Stimulated activated CD8-positive, alpha-beta memory T cell treated with anti-CD3 and anti-CD28 coated beads, Interleukin-12 subunit alpha, Interleukin-12 subunit beta, amount 100 ng/mL, for 1 hour (primary cell): ENCODE data around the gene PTDSS2.
"Not testable (repeated sequence)": the region's sequence is repeated elsewhere in the genome, so short reads cannot be mapped to it uniquely, and the experiment has no call there.

Experiments used
- DNase-seq: peaks from one replicate; pipeline ENCODE4 v3.0.0-alpha.2; 2020; ENCODE audit warnings: low read depth

The PTDSS2 gene

DNA sequence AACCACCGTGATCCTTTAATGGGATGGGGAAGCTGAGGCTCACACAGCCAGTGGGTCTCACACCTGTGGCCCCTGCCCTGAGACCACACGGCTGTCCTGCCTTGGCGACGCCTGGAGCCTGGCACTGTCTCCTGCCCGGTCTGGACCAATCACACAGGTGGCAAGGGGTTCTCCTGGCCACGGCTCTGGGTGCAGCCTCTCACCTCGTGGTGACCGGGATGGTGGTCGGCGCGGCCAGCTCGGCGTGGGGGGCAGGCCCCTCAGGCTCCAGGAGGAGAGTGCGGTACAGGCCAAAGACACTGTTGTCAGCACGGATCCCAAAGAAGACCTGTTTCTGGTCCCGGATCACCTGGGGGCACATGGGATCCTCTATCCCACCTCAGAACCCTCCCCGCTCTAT is 17.0 kb upstream of the PTDSS2 start:
- DNase-seq: no peak

DNA sequence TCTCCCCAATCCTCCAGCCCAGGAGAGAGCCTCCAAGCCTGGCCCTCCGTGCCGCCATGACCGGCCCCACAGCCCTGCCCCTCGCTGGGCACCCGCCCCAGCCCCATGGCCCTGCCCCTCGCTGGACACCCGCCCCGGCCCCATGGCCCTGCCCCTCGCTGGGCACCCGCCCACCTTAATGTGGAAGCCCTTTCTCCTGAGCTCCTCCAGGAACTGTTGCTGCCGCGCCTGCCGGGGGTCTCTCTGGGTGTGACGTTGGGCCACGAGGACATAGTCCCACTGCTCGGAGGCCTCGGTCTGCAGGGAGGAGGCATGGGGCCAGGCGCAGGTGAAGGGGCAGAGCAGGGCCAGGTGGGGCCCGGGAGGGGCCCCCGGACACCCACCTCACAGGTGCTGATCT is 16.4 kb upstream of the PTDSS2 start:
- no peak for DNase-seq

DNA sequence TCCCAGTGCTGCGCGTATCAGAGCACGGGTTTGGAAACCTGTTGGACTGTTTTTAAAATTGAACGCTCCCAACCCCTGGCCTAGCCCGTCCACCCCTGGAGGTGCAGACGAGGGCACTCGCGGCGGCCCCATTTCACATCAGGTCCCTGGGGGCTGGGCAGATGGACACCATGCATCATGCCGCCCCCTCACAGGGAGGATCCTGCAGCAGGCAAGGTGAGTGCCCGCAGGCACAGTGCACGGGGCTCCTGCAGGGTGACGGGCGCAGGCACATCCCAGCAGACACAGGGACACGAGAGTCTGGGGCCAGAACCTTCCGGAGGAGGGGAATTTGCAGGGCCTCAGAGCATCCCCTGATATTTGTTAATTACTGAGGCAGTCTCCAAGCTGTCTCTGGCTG is 15.6 kb upstream of the PTDSS2 start:
- DNase-seq: no peak

DNA sequence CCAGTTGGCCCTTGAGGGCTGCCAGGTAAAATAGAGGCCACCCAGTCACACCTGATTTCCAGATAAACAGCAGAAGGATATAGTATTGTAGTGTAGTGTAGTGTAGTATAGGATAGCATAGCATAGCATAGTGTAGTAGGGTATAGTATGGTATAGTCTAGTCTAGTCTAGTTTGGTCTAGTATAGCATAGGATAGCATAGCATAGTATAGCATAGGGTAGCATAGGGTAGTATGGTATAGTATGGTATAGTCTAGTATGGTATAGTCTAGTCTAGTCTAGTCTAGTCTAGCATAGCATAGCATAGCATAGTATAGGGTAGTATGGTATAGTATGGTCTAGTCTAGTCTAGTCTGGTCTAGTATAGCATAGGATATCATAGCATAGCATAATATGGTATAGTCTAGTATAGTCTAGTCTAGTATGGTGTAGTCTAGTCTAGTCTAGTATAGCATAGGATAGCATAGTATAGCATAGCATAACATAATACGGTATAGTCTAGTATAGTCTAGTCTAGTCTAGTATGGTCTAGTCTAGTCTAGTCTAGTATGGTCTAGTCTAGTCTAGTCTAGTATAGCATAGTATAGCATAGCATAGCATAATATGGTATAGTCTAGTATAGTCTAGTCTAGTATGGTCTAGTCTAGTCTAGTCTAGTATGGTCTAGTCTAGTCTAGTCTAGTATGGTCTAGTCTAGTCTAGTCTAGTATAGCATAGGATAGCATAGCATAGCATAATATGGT is 14.9 kb upstream of the PTDSS2 start:
- not testable (repeated sequence) for DNase-seq

DNA sequence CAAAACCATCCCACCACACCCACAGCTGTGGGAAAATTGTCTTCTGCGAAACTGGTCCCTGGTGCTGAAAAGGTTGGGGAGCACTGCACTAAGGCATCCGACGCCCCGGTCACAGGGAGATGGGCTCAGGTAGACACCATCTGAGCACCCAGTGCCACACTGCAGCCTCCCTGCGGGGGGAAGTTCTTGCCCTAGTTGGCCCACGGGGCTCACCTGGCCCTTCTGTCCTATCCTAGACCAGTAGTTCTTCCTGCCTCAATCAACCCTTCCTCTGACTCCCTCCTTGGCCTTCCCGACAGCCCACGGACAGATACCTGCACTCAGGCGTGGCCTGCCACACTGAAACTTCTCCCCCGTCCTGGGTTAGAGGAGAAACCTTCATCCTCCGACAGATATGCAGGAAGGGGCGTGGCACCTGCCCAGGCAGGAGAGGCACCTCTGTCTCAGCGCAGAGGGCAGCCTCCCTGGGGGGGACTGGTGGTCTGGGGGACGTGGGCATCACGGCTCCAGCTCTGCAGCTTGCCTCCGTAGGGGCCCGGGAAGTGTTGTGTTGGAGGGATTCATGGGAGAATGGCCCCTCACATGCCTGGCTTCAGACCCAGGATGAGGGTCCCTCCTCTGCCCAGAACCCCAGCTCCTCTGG is 12.7 kb upstream of the PTDSS2 start:
- no peak for DNase-seq

DNA sequence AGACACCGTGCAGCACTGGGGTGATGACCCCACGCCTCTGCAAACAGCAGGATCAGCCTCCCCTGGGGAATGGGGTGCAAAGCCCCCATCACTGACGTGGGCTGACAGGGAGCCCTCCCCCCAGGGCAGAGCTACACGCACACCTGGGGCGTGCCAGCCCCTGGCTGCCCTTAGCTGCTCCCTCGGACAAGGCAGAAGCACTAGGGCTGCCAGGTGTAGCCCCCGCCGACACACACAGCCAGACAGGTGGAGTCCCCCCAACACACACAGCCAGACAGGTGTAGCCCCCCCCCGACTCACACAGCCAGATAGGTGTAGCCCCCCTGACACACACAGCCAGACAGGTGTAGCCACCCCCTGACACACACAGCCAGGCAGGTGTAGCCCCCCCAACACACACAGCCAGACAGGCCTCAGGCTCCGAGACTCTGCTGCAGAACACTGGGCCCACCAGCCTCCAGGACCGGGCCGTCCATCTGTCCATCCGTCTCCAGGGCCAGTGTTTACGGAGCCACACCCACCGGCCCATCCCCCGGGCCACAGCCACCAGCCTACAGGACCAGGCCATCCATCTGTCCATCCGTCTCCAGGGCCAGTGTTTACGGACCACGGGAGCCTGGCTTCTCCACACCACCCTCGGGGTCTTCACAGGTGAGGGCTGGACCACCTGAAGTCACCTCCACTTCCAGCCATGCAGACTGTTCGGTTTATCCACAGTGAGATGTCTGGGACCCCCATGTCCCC is 11.8 kb upstream of the PTDSS2 start:
- DNase-seq: no peak

DNA sequence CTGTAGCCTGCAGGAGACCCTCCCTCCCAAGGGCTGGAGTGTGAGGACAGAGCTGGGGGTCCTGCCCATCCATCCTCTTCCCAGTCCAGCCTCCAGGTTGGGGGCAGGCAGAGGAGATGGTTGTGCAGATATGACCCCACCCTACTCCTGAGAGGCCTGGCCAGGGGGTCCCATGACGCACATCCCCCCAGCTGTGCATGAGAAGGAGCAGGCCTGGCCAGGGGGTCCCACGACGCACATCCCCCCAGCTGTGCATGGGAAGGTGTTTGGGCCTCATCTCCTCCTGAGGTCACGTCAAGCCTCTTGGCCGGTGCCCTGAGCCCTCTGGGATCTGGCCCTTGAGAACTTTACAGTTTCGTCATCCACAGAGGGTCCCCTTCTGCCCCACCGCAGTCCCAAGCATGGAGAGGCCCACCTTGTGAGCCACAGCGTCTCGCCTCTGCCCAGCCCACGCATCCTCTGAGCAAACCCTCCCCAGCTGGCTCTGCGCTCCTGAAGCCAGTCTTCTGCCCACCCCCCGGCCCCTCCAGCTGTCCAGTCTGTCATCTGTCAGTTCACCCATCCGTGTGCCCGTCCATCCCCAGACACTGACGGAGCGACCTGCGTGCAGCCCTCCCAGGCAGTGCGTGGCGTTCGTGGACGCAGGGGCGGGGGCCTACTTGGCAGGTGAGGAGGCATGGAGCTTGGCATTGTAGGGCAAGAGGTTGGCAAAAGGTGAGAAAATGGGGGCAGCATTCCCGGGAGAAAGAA is 10.6 kb upstream of the PTDSS2 start:
- no peak for DNase-seq

DNA sequence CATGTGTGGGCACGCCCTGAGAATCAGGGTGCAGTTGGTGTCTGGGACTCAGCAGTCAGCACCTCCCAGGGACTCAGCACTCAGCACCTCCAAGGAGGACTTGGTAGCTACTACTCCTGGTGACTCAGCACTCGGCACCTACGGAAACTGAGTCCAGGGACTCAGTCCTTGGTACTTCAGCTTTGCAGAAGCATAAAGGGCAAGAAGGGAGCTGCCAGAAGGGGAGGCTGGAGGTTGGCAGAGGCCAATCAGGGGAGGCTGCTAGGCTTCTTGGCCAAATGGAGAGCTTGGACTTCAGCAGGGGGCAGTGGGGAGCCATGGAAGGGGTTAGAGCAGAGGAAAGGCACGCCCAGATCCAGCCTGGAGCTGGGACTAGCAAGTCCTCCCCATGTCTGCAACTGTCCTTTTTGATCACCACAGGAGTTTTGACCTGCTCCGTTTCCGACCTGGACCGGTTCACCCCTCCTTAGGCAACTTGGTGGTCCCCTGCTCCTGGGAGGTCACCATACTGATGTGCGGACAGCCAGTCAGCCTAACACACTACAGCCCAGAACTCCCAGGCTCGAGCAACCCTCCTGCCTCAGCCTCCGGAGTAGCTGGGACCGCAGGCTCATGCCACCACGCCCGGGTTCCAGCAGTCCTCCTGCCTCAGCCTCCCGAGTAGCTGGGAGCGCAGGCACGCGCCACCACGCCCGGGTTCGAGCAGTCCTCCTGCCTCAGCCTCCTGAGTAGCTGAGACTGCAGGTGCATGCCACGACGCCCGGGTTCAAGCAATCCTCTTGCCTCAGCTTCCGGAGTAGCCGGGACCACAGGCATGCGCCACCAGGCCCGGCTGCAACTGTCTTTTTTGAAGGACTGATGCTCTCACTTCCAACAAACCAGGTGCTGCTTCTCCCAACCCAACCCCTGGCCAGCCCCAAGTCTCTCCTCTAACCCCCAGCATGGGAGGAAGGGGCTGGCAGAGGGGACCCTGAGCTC is 9.7 kb upstream of the PTDSS2 start:
- no peak for DNase-seq

DNA sequence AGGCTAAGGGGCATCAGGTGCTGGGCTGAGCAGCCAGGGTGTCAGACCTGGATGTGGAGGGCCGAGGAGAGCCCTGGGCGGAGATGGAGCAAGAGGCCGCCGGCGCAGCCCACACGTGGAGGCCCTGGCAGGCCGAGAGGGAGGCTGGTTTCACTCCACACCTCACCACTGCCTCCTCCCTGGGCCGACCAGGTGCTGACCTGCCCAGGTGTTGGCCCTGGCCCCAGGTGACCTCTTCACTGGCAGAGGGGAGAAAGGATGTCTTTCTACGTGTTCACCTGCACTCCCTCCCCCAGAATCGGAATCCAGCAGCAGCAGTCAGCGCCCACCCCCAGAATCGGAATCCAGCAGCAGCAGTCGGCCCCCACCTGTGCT is 9.0 kb upstream of the PTDSS2 start:
- no peak for DNase-seq

DNA sequence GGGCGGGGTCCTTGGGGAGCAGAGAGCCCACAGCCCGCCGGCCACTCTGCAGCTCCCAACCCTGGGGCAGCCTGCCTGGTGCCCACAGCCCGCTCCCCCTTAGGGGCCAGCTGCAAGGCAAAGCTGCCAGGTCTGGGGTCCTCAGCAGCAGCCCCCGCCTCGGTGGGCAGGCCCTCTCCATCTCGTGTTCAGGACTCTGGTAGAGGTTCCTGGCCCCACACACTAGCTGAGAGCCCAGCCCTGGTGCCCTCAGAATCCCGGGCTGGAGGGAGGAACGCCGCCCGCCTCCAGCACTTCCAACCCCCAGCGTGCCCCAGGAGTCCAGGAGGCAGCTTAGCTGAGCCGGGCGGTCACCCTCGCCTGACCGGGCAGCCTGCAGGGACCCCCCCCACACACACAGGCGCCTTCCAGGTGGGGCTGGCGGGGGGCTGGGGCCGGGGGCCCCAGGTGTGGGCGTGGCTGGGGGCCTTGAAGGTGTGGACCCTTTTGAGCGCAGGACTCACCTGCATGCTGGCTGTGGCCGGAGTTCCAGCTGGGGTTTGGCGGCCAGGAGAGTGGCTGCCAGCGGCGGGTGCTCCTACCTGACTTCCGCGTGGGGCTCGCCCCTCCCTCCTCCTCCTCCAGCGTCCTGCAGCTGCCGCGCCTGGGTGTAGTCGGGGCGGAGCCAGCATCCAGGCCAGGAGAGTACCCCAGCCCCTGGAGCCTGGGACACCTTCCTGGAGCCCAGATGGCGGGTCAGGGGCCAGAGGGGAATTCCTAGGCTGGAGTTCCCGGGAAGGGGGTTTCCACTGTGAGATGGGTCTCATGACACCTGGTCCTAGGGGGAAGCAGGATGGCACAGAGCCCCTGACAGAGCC is 8.4 kb upstream of the PTDSS2 start, which contains the start of gene ANO9:
Gene ANO9 (minus strand): TSS at position 594 of the 857 bp plus-strand sequence. CDS start 85 bp downstream, at position 509.
- DNase-seq: peak; percentile 37

DNA sequence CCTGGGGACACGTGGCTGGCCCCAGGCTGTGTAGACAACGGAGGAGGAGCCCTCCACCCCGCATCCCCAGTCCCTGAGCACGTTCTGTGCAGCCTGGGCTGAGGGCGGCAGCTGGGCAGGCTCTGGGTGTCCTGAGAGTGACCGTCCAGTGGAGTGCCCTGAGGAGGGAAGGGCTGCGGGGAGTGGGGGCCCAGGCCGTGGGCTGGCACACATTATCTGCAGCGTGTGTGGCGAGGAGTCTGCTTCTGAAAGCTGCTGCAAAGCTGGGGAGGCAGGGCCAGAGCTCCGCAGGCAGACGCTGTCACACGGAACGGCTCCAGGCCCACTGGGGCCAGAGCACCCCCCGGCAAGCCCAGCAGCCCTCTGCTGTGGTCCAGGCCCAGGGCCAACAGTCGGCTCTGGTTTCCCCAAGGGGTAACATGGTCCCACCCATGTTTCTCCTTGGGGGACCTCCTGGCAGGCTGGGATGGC is 7.4 kb upstream of the PTDSS2 start:
- no peak for DNase-seq

DNA sequence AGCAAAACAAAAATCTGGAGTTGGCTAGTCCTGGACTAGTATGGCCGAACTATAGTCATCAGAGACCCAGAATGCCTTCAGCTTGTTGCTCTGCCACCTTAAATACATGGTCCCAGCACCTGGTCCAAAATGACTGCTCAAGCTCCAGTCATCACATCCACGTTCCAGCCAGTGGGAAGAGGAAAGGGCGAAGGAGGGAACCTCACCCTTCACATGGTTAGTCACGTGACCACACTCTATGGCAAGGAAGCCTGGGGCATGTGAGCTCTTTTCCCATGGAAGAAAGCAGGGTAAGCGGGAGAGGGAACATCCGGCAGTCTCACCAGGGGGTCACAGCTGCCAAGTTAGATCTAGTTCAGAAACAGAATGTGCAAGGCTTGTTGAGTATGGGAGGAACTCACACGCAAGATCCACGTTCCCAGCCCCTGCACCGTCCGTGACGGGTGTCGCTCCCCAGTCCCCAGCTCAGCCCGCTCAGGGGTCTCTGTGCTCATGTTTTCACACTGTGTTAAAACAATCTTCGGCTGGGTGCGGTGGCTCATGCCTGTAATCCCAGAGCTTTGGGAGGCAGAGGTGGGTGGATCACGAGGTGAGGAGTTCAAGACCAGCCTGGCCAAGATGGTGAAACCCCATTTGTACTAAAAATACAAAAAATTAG is 6.4 kb upstream of the PTDSS2 start:
- DNase-seq: no peak

DNA sequence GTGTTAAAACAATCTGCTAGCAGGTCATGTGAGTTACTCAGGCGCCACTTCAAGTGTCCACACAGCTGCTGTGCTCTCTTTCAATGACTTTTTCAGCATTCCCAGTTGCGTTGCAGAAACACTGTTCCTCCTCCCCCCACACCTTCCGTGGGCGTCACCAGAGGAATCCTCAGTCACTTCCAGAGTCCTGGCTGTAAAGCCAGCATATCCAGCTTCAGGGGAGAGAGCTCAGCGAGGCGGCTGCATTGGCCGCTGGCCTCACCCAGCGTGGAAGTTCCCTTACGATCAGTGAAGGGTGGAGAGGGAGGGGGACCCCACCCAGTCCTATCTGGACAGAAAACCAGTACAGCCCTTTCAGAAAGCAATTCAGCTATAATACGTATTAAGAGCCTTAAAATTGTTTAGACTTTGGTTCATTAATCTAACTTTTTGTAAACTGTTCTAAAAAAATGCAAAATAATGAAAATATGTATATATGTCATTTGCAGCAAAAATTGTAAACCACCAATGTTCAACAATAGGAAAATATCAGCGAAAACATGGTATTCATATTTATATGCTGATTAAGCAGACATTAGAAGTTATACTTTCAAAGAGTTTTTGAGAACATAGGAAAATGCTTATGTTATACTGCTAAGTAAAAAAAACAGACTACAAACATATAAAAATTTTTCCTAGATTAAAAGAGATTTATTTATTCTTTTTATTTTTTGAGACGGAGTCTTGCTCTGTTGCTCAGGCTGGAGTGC is 5.5 kb upstream of the PTDSS2 start:
- no peak for DNase-seq

DNA sequence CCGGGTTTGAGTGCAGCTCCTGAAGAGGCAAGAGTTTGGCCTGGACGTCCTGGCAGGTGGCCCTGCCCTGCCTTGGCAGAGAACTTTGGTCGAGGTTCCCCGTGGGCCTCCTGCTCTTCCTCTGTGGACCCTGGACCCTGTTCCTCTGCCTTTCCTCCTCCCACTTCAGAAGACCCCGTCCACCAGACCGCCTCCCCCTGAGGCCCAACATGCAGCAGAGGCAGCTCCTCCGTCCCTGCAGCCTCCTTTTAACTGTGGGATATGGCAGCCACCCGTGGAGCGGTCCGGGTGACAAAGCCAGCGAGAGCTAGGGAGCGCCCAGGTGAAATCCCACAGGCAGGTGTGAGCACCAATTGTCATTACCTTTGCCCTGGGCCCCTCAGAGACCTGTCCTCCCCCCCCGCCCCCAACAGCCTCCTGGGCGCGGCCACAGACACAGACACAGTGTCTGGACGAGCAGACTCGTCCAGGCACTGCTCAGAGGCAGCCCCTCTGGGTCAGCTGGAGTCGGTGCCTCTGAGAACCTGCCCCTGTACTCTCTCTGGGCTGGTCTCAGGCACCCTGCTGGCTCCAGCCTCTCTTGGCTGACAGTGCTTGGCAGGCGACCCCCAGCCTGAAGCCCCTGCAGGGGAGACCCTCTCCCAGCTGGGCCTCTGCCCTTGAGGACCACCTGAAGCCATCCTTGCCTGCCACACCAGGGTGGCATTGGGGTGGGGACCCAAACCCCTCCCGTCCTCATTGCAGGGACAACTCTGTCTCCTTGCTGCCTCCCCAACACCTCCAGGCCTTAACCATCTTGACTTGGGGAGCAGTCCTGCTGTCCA is 4.1 kb upstream of the PTDSS2 start:
- no peak for DNase-seq

DNA sequence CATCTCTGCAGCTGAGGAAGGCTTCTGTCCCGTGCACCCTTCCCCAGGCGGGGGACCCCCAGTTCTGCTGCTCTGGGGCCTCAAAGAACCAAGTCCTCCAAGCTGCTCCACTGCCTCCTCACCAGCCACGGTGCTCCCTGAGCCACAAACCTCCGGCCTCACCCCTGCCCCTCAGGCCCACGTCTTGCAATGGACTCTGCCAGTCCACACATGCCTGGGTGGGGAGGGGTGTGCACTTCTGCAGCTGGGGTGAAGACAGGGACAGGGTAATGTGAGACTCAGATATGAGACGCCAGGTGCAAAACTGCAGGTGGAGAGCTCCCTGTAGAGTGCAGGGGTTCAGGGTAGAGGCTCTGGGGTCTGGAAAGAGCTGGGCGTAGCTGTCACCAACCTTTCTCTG is 3.2 kb upstream of the PTDSS2 start:
- no peak for DNase-seq

DNA sequence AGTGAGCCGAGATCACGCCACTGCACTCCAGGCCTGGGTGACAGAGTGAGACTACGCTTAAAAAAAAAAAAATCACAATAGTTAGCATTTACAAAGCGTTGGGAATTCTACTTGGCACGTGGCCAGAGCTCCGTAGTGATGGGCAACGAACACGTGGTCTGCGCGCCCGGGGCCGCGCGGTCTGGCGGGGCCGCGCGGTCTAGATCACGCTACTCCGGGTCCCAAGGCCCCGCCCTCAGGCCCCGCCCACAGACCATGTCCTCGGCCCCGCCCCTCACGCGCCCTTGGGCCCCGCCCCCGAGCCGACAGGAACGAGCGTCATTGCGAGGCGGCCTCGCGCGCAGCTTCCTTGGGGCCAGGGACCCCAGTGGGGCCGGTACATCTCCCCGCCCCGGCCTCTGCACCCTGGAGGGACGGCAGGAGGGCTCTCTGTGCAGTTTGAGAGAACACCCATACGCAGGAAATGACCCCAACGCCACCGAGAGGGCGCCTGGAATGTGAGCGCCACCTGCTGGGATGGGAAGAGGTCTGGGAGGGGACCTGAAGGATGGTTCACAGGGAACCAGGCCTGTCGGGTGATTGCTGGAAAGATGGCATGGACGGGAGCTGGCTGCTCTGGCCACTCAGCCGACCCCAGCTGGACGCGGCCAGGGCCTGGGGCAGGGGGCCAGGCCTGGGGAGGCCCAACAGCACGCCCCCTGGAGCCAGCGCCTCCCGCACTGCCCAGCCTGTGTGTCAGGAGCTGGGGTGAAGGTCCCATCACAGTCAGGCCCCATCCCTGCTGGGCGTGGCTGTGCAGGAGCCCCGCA is 2.0 kb upstream of the PTDSS2 start:
- peak; percentile 91 for DNase-seq
